ENCODE data around the gene BEST1.

Gene BEST1

DNA sequence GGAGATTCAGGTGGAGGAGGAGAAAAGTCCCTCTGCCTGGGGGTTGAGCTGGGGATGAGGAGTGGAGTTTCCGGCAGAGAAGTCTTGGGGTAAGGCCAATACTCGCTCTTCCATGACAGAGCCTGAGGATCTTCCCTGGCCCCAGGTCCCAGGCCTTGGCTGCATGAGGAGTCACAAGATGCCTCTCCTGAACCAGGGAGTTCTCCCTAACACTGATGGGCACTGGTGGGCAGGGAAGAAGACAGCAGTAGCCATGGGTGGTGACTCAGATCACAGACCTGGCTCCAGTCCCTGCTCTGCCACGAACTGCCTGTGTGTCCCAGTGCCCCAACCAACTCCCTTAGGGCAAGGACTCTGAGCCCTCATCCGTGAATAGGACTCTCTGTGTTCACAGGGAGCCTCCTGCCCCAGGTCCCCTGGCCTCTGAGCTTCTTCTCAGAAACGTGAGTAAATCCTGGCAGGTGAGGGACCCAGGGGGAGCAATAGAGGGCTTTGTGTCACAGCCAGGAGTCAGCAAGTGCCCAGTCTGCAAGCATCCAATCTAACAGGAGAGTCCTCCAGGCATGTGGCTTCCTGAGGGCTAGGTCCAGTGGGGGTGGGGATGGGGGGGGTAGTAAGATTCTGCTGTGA, 62.8 kb downstream of the BEST1 start:
- Histone ChIP-seq H3K36me3 (ENCODE audit: control insufficient read depth in 5 of 5, insufficient read depth in 5 of 5, low read length in 5 of 5) (no peaks in the 10 kb centered on the region), H3K27ac (ENCODE audit: low read depth, low read length) (no peak overlapping the region), H3K9ac (ENCODE audit: low read length in 5 of 5) (no peak overlapping the region), H3K4me1 (ENCODE audit: control insufficient read depth in 5 of 5, insufficient read depth in 5 of 5, low read length in 5 of 5) (peaks cover 0 to 9% (median 0%) of the 10 kb centered on the region in 5 donors), H3K27me3 (ENCODE audit: control insufficient read depth in 5 of 5, insufficient read depth in 4 of 5, low read length in 5 of 5) (no peaks in the 10 kb centered on the region), H3K4me3 (ENCODE audit: low read depth in 1 of 5, low read length in 5 of 5) (no peak overlapping the region), H3K9me3 (ENCODE audit: control insufficient read depth in 5 of 5, low read length in 5 of 5) (no peaks in the 10 kb centered on the region)
